Activated CD4-positive, alpha-beta T cell treated with anti-CD3 and anti-CD28 coated beads, Interleukin-2, amount 50 U/mL, for 1 hour (primary cell): ENCODE data around the gene ADGRB2.

Experiments used
- DNase-seq: peaks from one replicate; pipeline ENCODE4 v3.0.0-alpha.2; 2020

The ADGRB2 gene

GRCh38 chr1:31748365-31748764, 15.8 kb downstream of the ADGRB2 start:
- no peak for DNase-seq

DNA sequence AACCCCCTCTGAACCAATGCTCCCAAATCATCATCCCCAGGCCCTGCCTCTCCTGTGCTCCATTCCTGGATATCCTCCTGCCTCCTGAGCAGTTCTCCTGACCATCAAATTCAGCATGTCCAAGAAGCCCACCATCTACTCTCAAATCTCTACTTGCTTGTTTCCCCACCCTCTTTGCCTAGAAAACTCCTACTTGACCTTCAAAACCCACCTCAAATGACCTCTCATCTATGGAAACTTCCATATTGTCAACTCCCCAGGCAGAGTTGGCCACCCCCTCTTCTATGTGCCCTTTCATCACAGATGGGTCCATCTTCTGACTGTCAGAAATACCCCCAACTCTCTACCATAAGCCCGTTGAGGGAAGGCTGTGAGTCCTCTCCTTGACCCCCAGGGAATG, 16.8 kb downstream of the ADGRB2 start:
- no peak for DNase-seq

DNA sequence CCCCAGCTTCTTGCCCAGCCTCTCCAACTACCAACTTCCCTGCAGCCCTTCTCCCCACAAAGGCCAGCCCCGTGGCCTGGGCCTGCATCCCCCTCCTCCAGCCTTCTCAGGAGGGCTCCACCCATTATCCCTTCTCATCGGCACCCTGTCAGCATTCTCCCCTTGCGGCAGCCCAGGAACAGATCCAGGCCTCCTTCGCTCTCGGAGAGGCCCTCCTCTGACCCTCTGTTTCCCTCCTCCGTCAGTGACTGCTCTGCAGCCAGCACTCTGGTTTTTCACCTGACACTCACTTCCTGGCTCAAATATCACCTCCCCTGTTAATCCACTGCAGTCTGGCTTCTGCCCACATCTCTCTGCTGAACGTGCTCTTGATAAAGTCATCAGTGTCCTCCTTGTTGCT, 17.5 kb downstream of the ADGRB2 start:
- DNase-seq: no peak

- DNase-seq: no peak
Observed at GRCh38 chr1:31745946-31746670, 18.0 kb downstream of the ADGRB2 start.

- DNase-seq: peak; percentile 47
Observed at GRCh38 chr1:31745096-31745945, 18.8 kb downstream of the ADGRB2 start.

- DNase-seq: no peak
Observed at GRCh38 chr1:31744165-31744888, 19.8 kb downstream of the ADGRB2 start.

DNA sequence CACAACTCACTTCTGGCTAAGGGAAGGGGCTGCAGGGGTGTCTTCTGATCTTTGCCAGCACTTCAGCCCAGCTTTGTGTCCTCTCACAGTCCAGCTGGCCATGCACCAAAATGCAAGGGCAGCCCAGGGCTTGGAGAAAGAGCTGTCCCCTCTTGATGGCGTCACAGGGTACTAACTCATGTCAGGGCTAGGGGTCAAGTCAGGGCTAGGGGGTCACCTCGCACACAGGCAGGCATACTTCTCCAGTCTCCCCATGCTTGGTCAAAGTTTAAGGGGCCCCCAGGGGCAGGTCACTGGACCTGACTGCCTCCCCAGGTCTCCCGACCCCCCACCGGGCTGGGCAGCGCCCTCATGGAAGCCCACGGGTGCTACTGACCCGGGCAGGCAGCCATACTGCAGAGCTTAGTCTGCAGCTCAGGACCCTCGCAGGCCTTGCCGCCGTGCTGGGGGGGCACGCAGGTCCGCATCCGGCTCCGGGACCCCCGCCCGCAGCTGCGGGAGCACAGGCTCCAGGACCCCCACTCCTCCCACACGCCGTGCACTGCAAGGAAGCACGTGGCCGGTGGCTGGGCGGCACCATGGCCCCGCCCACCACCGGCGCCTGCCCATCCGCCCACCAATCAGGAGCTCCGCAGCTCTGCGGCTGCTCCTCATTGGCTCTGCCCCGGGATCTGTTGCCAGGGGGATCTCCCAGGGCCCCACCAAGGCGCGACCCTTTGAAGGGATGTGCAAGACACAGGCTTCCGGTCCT, 21.5 kb downstream of the ADGRB2 start:
- no peak for DNase-seq

DNA sequence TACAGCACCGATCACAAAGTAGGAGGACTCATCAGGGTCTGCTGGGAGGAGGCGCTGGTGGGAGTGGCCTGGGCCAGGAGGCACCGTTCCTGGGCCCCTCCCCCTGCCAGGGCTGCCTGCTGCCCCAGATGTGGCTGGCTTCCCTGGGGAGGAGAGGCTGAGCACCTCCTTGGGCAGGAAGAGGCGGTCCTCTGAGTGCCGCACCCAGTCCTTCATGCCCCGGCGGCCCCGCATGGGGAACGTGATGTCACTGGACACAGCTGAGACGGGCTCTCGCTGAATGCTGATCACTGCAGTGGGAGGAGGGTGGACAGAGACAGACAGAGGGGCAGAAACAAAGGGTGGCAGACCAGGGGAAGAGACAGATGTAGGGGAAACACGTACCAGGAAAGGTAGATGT, 24.8 kb downstream of the ADGRB2 start:
- DNase-seq: no peak

DNA sequence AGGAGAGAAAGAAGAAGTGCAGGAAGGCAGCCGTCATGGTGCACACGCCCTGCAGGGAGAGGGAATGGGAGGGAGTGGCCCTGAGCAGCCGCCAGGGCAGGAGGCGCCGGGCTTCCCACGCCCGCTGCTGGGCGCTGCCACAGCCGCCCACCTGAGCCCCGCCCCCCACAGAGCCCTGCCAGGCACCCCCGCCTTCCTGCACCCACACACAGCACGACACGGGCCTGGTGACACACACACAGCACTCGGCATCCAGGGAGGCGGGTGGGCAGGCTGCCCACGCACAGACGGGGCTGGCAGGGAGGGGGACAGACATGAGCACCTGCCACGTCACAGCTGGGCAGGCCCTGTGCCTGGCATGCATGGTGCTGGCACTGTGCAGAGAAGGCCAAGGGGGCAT, 27.5 kb downstream of the ADGRB2 start:
- DNase-seq: peak; percentile 24

DNA sequence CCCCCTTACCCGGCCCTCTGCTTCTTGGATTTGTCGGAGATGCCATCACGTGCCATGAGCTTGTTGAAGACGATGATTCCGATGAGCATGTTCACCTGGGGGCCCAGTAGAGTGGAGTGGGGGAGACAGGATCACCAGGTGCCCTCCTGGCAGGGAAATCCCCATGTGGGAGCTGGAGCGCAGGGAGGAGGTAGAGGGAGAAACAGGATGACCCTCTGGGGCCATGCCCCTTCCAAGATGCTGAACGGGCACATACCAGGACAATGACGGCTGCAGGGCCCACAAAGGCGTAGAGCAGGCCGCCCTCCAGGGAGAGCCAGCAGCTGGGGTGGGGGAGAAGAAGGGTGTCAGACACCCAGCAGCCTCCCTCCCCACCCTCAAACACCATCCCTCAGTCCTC, 28.6 kb downstream of the ADGRB2 start:
- no peak for DNase-seq

DNA sequence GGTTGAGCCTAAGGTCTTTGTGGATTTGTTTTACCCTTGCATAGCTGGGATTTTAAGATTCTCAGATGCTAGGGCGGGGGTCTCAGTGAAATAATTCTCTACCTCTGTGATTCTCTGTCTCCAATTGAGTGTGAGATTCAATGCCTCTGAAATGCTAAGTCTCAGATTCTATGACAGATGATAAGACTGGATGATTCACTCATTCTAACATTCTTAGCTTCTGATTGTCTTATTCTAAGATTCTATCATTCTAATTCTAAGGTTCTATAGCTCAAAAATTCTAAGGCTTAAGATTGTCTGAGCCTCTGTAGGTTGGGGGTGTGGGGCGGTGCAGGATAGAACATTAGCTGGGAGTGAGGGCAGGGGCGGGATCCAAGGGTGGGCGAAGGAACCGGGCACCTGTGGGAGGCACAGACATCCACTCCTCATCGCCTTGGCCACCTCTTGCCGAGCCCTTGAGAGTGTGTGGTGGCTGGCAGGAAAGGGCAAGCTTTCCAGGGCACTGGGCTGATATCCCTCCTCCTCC, 29.5 kb downstream of the ADGRB2 start:
- DNase-seq: no peak

GRCh38 chr1:31733389-31734219, 30.5 kb downstream of the ADGRB2 start:
- no peak for DNase-seq

- DNase-seq: no peak
Observed at GRCh38 chr1:31732751-31733289, 31.3 kb downstream of the ADGRB2 start.

- no peak for DNase-seq
Observed at GRCh38 chr1:31732343-31732742, 31.8 kb downstream of the ADGRB2 start.

- no peak for DNase-seq
Observed at GRCh38 chr1:31731049-31731565, 33.0 kb downstream of the ADGRB2 start.

- no peak for DNase-seq
Observed at GRCh38 chr1:31730336-31731048, 33.6 kb downstream of the ADGRB2 start.

DNA sequence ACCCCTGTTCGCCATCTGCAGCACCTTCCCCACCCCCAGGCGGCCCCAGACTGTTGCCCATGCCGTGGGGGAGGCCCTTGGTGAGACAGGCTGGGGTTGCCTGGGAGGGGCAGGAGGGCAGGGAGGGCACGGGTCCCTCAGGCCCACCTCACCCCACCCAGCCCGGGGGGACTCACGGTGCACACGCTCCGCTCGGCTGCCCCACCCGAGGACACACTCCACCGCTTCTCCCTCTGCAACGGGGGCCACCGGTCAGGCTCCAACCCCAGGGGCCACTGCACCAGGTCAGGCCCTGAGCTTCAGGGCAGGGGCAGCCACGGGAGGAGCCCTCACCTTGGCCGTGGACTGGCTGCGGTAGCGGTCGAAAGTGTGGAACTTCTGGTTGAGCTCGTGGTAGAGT, 36.3 kb downstream of the ADGRB2 start:
- no peak for DNase-seq

GRCh38 chr1:31727195-31727594, 36.9 kb downstream of the ADGRB2 start:
- no peak for DNase-seq

GRCh38 chr1:31726715-31727114, 37.4 kb downstream of the ADGRB2 start:
- no peak for DNase-seq

GRCh38 chr1:31725777-31726535, 38.2 kb downstream of the ADGRB2 start:
- DNase-seq: no peak
